ENCODE measurements around the gene ARHGEF28.

ARHGEF28 gene

GRCh38 chr5:73822989-73823339, 197.0 kb downstream of the ARHGEF28 start:
- H3K9me3 ChIP-seq (ENCODE audit: control insufficient read depth, low read length), result no peaks in the 10 kb centered on the region
- H3K36me3 ChIP-seq (ENCODE audit: control insufficient read depth, insufficient read depth, low read length), result no peaks in the 10 kb centered on the region
- no peak overlapping the region for H3K27ac ChIP-seq (ENCODE audit: insufficient read depth, low read length, poor library complexity, severe bottlenecking)
- no peak overlapping the region for H3K4me3 ChIP-seq (ENCODE audit: insufficient read depth, low read depth, low read length, poor library complexity, severe bottlenecking)
- H3K4me1 ChIP-seq (ENCODE audit: control insufficient read depth, insufficient read depth, low read length, poor library complexity, severe bottlenecking), result no peaks in the 10 kb centered on the region
- no peaks in the 10 kb centered on the region for H3K27me3 ChIP-seq (replicated peaks; ENCODE audit: control insufficient read depth, insufficient read depth, low read length, poor library complexity, severe bottlenecking)
- no peak for DNase-seq

GRCh38 chr5:73823508-73823925, 197.5 kb downstream of the ARHGEF28 start:
- DNase-seq, result no peak
- H3K9me3 ChIP-seq (ENCODE audit: control insufficient read depth, low read length), result no peaks in the 10 kb centered on the region
- no peaks in the 10 kb centered on the region for H3K36me3 ChIP-seq (ENCODE audit: control insufficient read depth, insufficient read depth, low read length)
- no peak overlapping the region for H3K4me3 ChIP-seq (ENCODE audit: insufficient read depth, low read depth, low read length, poor library complexity, severe bottlenecking)
- no peaks in the 10 kb centered on the region for H3K4me1 ChIP-seq (ENCODE audit: control insufficient read depth, insufficient read depth, low read length, poor library complexity, severe bottlenecking)
- H3K27ac ChIP-seq (ENCODE audit: insufficient read depth, low read length, poor library complexity, severe bottlenecking), result no peak overlapping the region
- no peaks in the 10 kb centered on the region for H3K27me3 ChIP-seq (replicated peaks; ENCODE audit: control insufficient read depth, insufficient read depth, low read length, poor library complexity, severe bottlenecking)

DNA sequence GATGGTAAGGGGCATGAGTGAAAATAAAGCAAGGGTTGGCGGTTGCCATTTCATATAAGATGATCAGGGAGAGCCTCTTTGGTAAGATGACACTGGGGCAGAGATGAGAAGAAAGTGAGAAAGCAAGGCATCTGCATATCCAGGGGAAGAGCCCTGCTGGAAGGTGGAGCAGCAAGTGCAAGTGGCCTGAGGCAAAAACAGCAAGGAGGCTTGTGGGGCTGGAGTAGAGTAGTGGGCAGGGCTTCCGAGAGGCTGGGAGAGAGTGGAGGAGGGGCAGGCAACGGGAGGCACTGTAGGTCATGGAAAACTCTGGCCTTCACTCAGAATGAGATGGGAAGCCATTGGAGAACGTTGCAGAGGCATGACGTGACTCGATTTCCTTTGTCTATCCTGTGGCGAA, 199.2 kb downstream of the ARHGEF28 start:
- H3K4me1 ChIP-seq (ENCODE audit: control insufficient read depth, insufficient read depth, low read length, poor library complexity, severe bottlenecking), result no peaks in the 10 kb centered on the region

GRCh38 chr5:73825736-73826135, 199.7 kb downstream of the ARHGEF28 start:
- Histone ChIP-seq H3K4me1 (ENCODE audit: control insufficient read depth, insufficient read depth, low read length, poor library complexity, severe bottlenecking) (no peaks in the 10 kb centered on the region), H3K27ac (ENCODE audit: insufficient read depth, low read length, poor library complexity, severe bottlenecking) (no peak overlapping the region), H3K4me3 (ENCODE audit: insufficient read depth, low read depth, low read length, poor library complexity, severe bottlenecking) (no peak overlapping the region), H3K9me3 (ENCODE audit: control insufficient read depth, low read length) (no peaks in the 10 kb centered on the region), H3K27me3 (replicated peaks; ENCODE audit: control insufficient read depth, insufficient read depth, low read length, poor library complexity, severe bottlenecking) (no peaks in the 10 kb centered on the region), H3K36me3 (ENCODE audit: control insufficient read depth, insufficient read depth, low read length) (no peaks in the 10 kb centered on the region)
- DNase-seq, result no peak

More for the DNA sequence above, 199.2 kb downstream of the ARHGEF28 start:
- no peaks in the 10 kb centered on the region for H3K27me3 ChIP-seq (replicated peaks; ENCODE audit: control insufficient read depth, insufficient read depth, low read length, poor library complexity, severe bottlenecking)
- H3K36me3 ChIP-seq (ENCODE audit: control insufficient read depth, insufficient read depth, low read length), result no peaks in the 10 kb centered on the region
- H3K4me3 ChIP-seq (ENCODE audit: insufficient read depth, low read depth, low read length, poor library complexity, severe bottlenecking), result no peak overlapping the region
- DNase-seq, result no peak
- H3K9me3 ChIP-seq (ENCODE audit: control insufficient read depth, low read length), result no peaks in the 10 kb centered on the region
- no peak overlapping the region for H3K27ac ChIP-seq (ENCODE audit: insufficient read depth, low read length, poor library complexity, severe bottlenecking)

GRCh38 chr5:73826301-73827105, 200.5 kb downstream of the ARHGEF28 start:
- H3K27ac ChIP-seq (ENCODE audit: insufficient read depth, low read length, poor library complexity, severe bottlenecking), result no peak overlapping the region

GRCh38 chr5:73827106-73827450, 201.1 kb downstream of the ARHGEF28 start:
- no peak overlapping the region for H3K27ac ChIP-seq (ENCODE audit: insufficient read depth, low read length, poor library complexity, severe bottlenecking)
- no peak for DNase-seq
- no peaks in the 10 kb centered on the region for H3K27me3 ChIP-seq (replicated peaks; ENCODE audit: control insufficient read depth, insufficient read depth, low read length, poor library complexity, severe bottlenecking)
- no peaks in the 10 kb centered on the region for H3K9me3 ChIP-seq (ENCODE audit: control insufficient read depth, low read length)
- H3K36me3 ChIP-seq (ENCODE audit: control insufficient read depth, insufficient read depth, low read length), result no peaks in the 10 kb centered on the region
- no peaks in the 10 kb centered on the region for H3K4me1 ChIP-seq (ENCODE audit: control insufficient read depth, insufficient read depth, low read length, poor library complexity, severe bottlenecking)
- H3K4me3 ChIP-seq (ENCODE audit: insufficient read depth, low read depth, low read length, poor library complexity, severe bottlenecking), result no peak overlapping the region

More at GRCh38 chr5:73826301-73827105, 200.5 kb downstream of the ARHGEF28 start:
- no peak for DNase-seq
- Histone ChIP-seq H3K4me1 (ENCODE audit: control insufficient read depth, insufficient read depth, low read length, poor library complexity, severe bottlenecking) (no peaks in the 10 kb centered on the region), H3K4me3 (ENCODE audit: insufficient read depth, low read depth, low read length, poor library complexity, severe bottlenecking) (no peak overlapping the region), H3K27me3 (replicated peaks; ENCODE audit: control insufficient read depth, insufficient read depth, low read length, poor library complexity, severe bottlenecking) (no peaks in the 10 kb centered on the region), H3K36me3 (ENCODE audit: control insufficient read depth, insufficient read depth, low read length) (no peaks in the 10 kb centered on the region), H3K9me3 (ENCODE audit: control insufficient read depth, low read length) (no peaks in the 10 kb centered on the region)

- H3K27me3 ChIP-seq (replicated peaks; ENCODE audit: control insufficient read depth, insufficient read depth, low read length, poor library complexity, severe bottlenecking), result no peaks in the 10 kb centered on the region
- no peak for DNase-seq
- no peaks in the 10 kb centered on the region for H3K36me3 ChIP-seq (ENCODE audit: control insufficient read depth, insufficient read depth, low read length)
- H3K4me3 ChIP-seq (ENCODE audit: insufficient read depth, low read depth, low read length, poor library complexity, severe bottlenecking), result no peak overlapping the region
- no peaks in the 10 kb centered on the region for H3K4me1 ChIP-seq (ENCODE audit: control insufficient read depth, insufficient read depth, low read length, poor library complexity, severe bottlenecking)
- no peak overlapping the region for H3K27ac ChIP-seq (ENCODE audit: insufficient read depth, low read length, poor library complexity, severe bottlenecking)
- no peaks in the 10 kb centered on the region for H3K9me3 ChIP-seq (ENCODE audit: control insufficient read depth, low read length)
Observed at GRCh38 chr5:73828465-73828864, 202.5 kb downstream of the ARHGEF28 start.

DNA sequence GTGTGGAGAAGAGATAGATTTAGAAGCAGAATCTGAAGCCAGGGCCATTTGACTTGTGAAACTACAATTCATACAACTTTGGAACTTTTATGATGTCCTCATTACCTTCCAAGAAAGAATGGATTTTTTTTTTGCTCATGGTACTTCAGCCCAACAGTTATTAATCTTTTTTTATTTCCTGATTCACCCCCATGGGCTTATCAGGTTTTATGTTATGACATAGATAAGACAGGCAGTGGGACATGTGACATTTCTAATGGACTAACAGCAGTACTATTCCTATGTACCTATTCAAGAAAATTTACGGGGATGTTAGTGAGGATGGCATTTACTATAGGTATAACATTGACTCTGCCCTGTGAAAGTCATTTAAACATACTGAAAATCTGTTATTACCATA, 204.7 kb downstream of the ARHGEF28 start:
- no peaks in the 10 kb centered on the region for H3K4me1 ChIP-seq (ENCODE audit: control insufficient read depth, insufficient read depth, low read length, poor library complexity, severe bottlenecking)
- no peak overlapping the region for H3K27ac ChIP-seq (ENCODE audit: insufficient read depth, low read length, poor library complexity, severe bottlenecking)
- no peaks in the 10 kb centered on the region for H3K9me3 ChIP-seq (ENCODE audit: control insufficient read depth, low read length)
- no peak overlapping the region for H3K4me3 ChIP-seq (ENCODE audit: insufficient read depth, low read depth, low read length, poor library complexity, severe bottlenecking)
- DNase-seq, result no peak
- no peaks in the 10 kb centered on the region for H3K27me3 ChIP-seq (replicated peaks; ENCODE audit: control insufficient read depth, insufficient read depth, low read length, poor library complexity, severe bottlenecking)
- H3K36me3 ChIP-seq (ENCODE audit: control insufficient read depth, insufficient read depth, low read length), result no peaks in the 10 kb centered on the region

GRCh38 chr5:73831066-73831465, 205.1 kb downstream of the ARHGEF28 start:
- no peaks in the 10 kb centered on the region for H3K9me3 ChIP-seq (ENCODE audit: control insufficient read depth, low read length)
- no peaks in the 10 kb centered on the region for H3K4me1 ChIP-seq (ENCODE audit: control insufficient read depth, insufficient read depth, low read length, poor library complexity, severe bottlenecking)
- no peak overlapping the region for H3K4me3 ChIP-seq (ENCODE audit: insufficient read depth, low read depth, low read length, poor library complexity, severe bottlenecking)
- no peaks in the 10 kb centered on the region for H3K36me3 ChIP-seq (ENCODE audit: control insufficient read depth, insufficient read depth, low read length)
- H3K27ac ChIP-seq (ENCODE audit: insufficient read depth, low read length, poor library complexity, severe bottlenecking), result no peak overlapping the region
- H3K27me3 ChIP-seq (replicated peaks; ENCODE audit: control insufficient read depth, insufficient read depth, low read length, poor library complexity, severe bottlenecking), result no peaks in the 10 kb centered on the region
- no peak for DNase-seq

GRCh38 chr5:73834693-73835092, 208.7 kb downstream of the ARHGEF28 start:
- Histone ChIP-seq H3K27ac (ENCODE audit: insufficient read depth, low read length, poor library complexity, severe bottlenecking) (no peak overlapping the region), H3K4me1 (ENCODE audit: control insufficient read depth, insufficient read depth, low read length, poor library complexity, severe bottlenecking) (no peaks in the 10 kb centered on the region), H3K36me3 (ENCODE audit: control insufficient read depth, insufficient read depth, low read length) (no peaks in the 10 kb centered on the region), H3K9me3 (ENCODE audit: control insufficient read depth, low read length) (no peaks in the 10 kb centered on the region), H3K27me3 (replicated peaks; ENCODE audit: control insufficient read depth, insufficient read depth, low read length, poor library complexity, severe bottlenecking) (no peaks in the 10 kb centered on the region), H3K4me3 (ENCODE audit: insufficient read depth, low read depth, low read length, poor library complexity, severe bottlenecking) (no peak overlapping the region)
- no peak for DNase-seq

Data from effector memory CD4-positive, alpha-beta T cell (primary cell).